GM12874 (cell line): ENCODE results near the gene LCN6.
A peak's percentile ranks its signal among the peaks of the same experiment; 100 is the strongest.

Experiments used
- TF ChIP-seq, protein P1 (sequence below): IDR thresholded peaks from 2 replicates; pipeline ENCODE4 v1.5.1; 2011; ENCODE audit warnings: low read depth, mild to moderate bottlenecking, control low read depth, low read length, moderate library complexity; ENCODE audit not compliant: insufficient read depth

LCN6 gene

DNA sequence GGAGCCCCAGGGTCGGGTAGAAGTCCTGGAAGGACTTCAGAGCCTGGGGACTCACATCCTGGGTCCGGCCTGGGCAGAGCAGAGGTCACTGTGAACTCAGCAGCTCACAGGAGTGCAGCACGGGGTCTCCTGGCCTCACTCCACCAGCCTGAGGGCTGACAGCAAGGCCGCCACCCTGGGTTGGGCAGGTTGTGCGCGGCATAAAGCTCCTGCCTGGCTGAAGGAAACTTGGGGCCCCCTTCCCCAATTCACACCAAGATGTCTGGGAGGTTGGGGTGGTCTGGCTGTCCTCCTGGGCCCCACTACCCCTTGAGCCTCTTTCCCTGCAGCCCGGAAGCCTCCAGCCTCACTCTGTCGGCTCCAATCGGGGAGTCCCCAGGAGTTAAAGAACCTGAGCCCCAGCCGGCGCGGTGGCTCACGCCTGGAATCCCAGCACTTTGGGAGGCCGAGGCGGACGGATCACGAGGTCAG is 13.9 kb upstream of the LCN6 start:
- TF ChIP-seq, protein P1, sequence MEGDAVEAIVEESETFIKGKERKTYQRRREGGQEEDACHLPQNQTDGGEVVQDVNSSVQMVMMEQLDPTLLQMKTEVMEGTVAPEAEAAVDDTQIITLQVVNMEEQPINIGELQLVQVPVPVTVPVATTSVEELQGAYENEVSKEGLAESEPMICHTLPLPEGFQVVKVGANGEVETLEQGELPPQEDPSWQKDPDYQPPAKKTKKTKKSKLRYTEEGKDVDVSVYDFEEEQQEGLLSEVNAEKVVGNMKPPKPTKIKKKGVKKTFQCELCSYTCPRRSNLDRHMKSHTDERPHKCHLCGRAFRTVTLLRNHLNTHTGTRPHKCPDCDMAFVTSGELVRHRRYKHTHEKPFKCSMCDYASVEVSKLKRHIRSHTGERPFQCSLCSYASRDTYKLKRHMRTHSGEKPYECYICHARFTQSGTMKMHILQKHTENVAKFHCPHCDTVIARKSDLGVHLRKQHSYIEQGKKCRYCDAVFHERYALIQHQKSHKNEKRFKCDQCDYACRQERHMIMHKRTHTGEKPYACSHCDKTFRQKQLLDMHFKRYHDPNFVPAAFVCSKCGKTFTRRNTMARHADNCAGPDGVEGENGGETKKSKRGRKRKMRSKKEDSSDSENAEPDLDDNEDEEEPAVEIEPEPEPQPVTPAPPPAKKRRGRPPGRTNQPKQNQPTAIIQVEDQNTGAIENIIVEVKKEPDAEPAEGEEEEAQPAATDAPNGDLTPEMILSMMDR: no peak

GRCh38 chr9:136761545-136761981 is 13.2 kb upstream of the LCN6 start:
- TF ChIP-seq, protein P1: no peak

DNA sequence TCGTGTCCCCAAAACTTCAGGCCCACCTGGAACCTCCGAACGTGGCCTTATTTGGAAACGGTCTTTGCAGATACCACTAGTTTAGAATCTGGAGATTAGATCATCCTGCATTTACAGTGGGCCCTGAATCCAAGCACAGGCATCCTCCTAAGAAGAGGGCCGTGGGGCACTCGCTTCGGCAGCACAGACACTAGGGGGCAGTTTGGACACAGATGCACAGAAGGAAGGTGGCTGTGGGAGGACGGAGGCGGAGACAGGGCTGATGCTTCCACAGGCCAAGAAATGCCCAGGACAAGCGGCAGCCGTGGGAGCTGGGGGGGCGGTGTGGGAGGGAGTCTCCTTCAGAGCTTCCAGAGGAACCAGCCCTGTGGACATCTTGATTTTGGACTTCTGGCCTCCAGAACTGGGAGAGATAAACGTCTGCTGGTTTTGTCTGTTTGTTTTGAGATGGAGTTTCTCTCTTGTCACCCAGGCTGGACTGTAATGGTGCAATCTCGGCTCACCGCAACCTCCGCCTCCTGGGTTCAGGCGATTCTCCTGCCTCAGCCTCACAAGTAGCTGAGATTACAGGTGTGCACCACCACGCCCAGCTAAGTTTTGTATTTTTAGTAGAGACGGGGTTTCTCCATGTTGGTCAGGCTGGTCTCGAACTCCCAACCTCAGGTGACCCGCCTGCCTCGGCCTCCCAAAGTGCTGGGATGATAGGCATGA is 12.7 kb upstream of the LCN6 start:
- TF ChIP-seq, protein P1: peak; percentile 67

DNA sequence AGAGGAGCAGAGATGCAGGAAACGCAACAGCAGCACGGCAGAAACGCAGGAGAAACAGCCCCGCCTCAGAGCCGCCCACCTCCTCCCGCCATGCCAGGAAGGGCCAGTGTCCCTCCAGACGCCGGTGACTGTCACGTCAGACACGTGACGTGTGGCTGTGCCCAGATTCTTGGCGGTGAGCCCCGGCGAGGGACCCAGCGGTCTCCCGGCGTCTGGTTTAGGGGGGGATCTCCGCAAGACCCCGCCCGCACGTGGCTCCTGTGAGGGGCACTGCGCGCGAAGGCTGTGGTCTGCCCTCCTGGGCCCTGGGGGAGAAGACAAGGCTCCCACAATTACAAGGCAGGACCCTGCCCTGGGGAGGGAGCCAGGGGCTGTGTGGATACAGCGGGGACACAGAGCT is 12.1 kb upstream of the LCN6 start:
- TF ChIP-seq, protein P1: no peak

DNA sequence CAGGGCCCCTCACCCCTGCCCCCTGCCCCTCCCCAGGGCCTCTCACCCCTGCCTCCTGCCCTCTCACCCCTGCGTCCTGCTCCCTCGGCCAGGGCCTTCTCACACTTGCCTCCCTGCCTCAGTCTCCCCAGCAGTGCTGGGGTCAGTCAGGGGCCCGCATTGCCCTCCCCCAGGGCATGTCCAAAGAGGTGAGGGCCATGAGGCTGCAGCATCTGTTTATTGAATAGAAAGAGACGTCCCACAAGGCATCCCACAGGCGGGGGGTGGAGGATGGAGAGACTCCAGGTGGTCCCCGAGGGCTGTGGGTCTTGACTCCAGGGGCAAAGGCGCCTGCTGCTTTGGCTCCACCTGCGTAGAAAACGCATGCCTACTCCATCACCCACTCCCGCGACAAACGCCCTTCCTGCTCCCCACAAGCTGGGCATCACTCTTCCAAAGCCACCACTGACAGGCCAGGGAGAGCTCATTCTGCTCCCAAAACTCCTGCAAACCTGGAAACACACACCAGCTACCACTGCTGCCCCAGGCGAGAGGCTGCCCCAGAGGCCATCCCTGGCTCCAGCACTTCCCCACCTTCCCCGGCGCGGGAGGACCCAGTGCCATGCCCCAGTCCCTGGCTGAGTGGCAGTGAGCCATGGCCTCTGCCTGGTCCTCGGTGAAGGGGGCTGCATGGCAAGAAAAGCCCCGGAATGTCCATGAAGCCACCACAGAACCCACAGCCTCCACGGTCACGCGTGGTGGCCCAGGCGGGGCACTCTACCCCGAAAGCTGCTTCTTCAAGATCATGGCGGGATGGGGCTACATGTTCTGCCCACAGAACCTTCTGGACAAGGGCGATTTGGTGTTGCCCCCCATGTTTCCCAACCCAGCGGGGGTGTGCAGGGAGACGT is 11.4 kb upstream of the LCN6 start:
- TF ChIP-seq, protein P1: no peak

- TF ChIP-seq, protein P1: no peak
These were observed 10.7 kb upstream of the LCN6 start for GRCh38 chr9:136759001-136759400.

GRCh38 chr9:136757751-136758140 is 9.4 kb upstream of the LCN6 start:
- TF ChIP-seq, protein P1: no peak
